B cell (primary cell): ENCODE measurements around the gene ZNF655.

Source experiments
- EZH2 ChIP-seq: IDR thresholded peaks from 2 replicates; pipeline ENCODE4 v1.6.1; 2012; ENCODE audit warnings: borderline replicate concordance, low read depth, mild to moderate bottlenecking, moderate library complexity, low read length; ENCODE audit not compliant: insufficient read depth, poor library complexity, severe bottlenecking
- TF ChIP-seq, protein P1 (sequence below): fragments of 200-600 bp; IDR thresholded peaks from one replicate; pipeline ENCODE4 v1.8.0; 2022; ENCODE audit warnings: antibody characterized with exemption, mild to moderate bottlenecking

DNA sequence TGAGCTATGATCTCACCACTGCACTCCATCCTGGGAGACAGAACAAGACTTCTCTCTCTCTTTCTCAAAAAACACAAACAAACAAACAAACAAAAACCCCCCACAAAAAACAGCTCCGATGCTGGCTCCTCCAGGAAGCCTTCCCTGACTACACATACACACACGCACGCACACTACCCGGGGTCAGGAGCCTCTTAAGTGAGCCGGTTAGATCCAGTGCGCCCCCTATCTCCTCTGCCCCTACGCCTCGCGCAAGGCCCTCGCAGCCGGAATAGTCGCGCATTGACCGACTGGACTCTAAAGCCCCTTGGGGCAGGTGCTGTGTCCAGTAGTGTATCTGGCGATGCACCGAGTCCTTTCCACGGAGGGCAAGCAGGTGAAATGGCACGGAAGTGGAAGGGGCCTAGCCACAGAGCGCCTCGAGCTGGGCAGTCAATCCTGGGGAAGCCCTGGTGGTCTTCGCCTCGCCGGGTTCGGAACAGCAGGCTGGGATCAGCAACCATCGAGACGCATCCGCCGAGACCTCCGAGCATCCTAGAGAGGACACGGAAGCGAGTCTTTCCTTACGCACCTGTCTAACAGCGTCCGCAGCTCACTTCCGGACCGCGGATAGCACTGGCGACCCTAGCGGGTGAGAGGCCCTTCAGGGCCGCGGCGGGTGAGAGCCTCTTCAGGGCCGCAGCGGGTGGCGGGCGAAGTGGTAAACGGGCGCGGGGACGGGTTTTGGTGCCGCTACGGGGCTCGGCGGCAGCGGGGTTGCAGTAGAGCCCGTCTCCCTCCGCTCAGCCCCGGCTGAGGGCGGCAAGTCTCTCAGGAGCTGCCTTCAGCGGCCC is 58.1 kb downstream of the ZNF655 start, which contains the start of gene ZSCAN25:
- TF ChIP-seq, protein P1, sequence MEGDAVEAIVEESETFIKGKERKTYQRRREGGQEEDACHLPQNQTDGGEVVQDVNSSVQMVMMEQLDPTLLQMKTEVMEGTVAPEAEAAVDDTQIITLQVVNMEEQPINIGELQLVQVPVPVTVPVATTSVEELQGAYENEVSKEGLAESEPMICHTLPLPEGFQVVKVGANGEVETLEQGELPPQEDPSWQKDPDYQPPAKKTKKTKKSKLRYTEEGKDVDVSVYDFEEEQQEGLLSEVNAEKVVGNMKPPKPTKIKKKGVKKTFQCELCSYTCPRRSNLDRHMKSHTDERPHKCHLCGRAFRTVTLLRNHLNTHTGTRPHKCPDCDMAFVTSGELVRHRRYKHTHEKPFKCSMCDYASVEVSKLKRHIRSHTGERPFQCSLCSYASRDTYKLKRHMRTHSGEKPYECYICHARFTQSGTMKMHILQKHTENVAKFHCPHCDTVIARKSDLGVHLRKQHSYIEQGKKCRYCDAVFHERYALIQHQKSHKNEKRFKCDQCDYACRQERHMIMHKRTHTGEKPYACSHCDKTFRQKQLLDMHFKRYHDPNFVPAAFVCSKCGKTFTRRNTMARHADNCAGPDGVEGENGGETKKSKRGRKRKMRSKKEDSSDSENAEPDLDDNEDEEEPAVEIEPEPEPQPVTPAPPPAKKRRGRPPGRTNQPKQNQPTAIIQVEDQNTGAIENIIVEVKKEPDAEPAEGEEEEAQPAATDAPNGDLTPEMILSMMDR, result peak; percentile 7
- no peak for TF ChIP-seq EZH2
